Left renal cortex interstitium (tissue), 4 donors: ENCODE results near the gene SLC25A21. TPM values are rescaled to one million over a fixed set of nuclear protein-coding genes. Genes with fewer than 3 reads are reported as not detected.
"Not testable (repeated sequence)": the region's sequence is repeated elsewhere in the genome, so short reads cannot be mapped to it uniquely, and the experiment has no call there.

Source experiments
- DNase-seq, 4 donors: peaks; one replicate each; pipeline ENCODE4 v3.0.0-alpha.2; 2013; ENCODE audit warnings: low read depth in 4 of 4, low spot score in 2 of 4, missing footprints in 1 of 4
- polyA plus RNA-seq, 4 donors: library from polyadenylated mRNA; unstranded; fragments of 120-200 nt; gene quantifications; one replicate each; pipeline ENCODE4 v1.2.1, GENCODE V29; 2013; ENCODE audit not compliant: insufficient read length in 4 of 4

Gene SLC25A21
- polyA plus RNA-seq, result 1 to 10 TPM; 2.3 to 4.4 (median 3.3) TPM

DNA sequence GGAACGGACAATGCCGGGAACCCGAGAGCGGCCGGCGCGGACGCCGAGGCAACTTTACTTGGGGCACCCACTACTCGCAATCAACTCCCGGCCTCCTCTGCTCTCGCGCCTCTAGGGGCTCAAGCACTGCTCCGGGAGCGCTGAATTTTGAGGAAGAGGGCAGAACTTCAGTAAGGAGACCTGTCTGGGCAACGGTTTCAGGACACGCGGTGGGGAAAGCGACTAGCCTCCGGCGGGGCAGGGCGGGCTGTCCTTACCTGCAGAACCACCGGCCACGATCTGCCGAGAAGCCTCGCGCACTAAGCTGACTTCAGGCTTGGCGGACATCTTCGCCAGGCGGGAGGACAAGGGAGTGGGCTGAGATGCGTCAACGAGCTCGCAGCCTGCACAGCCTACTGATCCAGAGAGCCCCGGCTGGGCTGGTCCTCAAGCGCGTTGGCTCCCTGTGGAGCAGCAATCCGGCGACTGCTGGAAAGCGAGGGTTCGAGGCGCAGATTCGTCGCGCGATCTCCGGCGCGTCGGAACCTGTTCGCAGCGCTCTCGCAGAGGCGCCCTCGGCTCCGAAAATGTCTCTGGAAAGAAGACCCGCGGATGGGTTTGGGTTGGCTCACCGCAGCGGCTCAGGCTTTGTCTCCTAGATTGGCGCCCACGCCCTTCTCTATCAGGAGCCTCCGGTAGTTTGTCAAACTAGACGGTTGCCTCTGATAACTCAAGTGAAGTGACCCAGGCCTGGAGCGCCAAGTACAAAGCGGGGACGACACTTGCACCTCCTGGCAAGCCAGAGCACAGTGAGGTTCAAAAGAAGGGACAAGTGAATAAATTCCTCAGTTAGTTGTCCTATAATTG lies at the start of gene SLC25A21:
Gene SLC25A21, minus strand, starts transcription at position 583 of the 846 bp plus-strand sequence.
- DNase-seq, result peak; percentile 65 to 87 (median 77)

DNA sequence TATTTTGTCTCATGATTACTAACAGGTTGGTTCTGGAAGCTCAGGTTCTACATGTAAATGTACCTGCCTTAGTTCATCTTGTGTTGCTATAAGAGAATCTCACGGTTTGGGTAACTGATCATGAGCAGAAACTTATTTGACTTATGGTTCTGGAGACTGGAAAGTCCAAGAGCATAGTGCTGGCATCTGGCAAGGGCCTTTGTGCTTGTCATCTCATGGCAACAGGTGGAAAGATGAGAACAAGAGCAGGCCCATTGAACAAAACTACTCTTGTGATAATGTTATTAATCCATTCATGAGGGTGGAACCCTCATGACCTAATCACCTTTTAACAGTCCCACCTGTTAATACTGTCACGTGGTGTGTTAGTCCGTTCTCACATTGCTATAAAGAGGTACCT lies 48.7 kb upstream of the SLC25A21 start:
- DNase-seq, result no peak

DNA sequence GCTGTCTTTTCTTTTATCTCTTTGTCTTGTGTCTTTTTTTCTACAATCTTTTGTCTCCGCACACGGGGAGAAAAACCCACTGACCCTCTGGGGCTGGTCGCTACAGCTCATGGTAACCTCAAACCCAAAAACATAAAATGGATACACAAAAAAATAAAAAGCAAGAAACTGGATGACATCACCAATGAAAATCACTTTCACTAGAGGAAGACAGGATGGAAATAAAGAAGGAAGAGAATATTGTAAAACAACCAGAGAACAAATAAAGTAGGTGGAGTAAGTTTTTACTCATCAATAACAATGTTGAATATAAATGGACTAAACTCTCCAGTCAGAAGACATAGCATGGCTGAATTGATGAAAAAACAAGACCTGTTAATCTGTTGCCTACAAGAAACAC lies 42.9 kb upstream of the SLC25A21 start:
- no peak for DNase-seq

DNA sequence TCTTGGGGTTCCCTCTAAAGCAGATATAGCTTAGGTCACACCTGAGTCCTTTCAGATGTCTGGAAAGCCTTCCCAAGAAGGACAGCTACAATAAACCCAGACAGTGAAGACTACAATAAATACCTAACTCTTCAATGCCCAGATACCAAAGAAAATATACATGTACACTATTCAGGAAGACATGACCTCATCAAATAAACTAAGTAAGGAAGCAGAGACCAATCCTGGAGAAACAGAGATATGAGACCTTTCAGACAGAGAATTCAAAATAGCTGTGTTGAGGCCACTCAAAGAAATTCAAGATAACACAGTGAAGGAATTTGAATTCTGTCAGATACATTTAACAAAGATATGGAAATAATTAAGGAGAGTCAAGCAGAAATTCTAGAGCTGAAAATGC lies 40.6 kb upstream of the SLC25A21 start:
- DNase-seq, result no peak

DNA sequence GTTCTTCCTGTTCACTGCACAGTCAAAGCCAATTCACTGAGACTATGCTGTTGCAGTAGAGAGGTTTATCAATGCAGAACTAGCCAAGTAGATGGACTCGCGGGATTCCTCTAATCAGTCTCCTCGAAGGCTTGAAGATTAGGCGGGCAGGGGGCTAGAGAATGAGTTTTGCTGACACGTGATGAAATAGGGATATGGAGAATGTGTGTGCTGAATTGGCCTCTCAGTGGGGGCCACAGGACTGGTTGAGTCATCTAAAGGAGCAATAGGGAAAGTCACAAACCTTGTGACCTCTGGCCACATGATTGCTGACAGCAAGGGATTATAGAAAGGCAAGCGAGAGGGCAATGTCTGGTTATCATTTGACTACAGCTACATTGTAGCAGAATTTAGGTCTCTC lies 38.0 kb upstream of the SLC25A21 start:
- DNase-seq, result no peak

DNA sequence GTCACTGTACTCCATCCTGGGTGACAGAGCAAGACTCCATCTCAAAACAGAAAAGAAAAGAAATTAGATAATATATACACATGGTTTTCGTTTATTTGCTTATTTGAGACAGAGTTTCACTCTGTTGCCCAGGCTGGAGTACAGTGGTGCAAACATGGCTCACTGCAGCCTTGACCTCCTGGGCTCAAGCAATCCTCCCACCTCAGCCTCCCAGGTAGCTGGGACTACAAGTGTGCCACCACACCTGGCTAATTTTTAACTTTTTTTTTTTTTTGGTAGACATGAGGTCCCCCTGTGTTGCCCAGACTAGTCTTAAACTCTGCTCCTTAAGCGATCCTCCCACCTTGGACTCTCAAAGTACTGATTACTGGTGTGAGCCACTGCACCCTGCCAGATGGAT lies 37.2 kb upstream of the SLC25A21 start:
- DNase-seq, result not testable (repeated sequence)

DNA sequence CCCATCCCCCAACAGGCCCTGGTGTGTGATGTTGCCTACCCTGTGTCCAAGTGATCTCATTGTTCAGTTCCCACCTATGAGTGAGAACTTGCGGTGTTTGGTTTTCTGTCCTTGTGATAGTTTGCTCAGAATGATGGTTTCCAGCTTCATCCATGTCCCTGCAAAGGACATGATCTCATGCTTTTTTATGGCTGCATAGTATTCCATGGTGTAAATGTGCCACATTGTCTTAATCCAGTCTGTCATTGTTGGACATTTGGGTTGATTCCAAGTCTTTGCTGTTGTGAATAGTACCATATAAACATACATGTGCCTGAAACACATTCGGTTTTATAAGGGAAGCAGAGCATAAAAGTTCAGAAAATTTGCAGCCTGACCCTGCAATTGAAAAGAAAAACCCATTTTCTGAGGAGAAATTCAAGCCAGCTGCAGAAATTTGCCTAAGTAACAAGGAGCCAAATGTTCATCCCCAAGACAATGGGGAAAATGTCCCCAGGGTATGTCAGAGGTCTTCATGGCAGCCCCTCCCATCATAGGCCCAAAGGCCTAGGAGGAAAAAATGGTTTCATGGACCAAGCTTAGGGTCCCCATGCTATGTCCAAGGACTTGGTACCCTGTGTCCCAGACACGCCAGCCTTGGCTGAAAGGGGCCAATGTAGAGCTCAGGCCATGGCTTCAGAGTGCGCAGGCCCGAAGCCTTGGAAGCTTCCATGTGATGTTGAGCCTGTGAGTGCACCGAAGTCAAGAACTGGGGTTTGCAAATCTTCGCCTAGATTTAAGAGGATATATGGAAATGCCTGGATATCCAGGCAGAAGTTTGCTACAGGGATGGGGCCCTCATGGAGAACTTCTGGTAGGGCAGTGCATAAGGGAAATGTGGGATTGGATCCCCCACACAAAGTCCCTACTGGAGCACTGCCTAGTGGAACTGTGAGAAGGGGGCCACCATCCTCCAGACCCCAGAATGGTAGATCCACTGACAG lies 33.5 kb upstream of the SLC25A21 start:
- DNase-seq, result not testable (repeated sequence)

DNA sequence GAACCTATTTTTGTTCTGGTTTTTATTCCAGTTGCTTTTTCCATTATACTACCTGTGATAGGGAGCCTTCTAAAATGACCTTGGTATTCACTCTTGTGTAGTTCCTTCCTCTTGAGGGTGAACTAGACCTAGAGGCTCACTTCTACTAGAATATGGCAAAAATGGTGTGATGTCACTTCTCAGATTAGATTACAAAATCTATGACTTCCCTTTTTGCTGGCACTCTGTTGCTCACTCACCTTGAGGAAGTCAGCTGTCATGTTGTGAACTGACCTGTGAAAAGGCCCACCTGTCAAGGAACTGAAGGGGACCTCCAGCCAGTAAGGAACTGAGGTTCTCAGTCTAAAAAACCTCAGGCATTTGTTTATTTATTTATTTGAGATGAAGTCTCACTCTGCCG lies 31.0 kb upstream of the SLC25A21 start:
- no peak for DNase-seq

DNA sequence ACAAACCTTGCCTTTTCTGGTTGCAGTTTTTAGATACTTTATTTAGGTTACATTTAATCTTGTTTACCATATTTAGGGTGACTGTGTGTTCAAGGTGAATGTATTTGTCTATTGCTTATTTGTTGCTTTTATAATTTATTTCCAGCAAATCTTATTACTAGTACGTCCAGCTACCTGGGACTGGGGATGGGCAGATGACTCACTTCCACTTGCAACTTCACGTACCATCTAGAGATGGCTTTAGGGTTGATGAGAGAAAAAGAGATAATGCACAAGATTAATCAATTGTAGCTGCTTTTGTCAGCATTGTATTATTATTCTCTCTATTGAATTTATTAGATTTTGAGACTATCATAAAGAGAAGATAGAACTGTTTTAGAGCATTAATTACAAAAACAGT lies 30.4 kb upstream of the SLC25A21 start:
- DNase-seq, result no peak

DNA sequence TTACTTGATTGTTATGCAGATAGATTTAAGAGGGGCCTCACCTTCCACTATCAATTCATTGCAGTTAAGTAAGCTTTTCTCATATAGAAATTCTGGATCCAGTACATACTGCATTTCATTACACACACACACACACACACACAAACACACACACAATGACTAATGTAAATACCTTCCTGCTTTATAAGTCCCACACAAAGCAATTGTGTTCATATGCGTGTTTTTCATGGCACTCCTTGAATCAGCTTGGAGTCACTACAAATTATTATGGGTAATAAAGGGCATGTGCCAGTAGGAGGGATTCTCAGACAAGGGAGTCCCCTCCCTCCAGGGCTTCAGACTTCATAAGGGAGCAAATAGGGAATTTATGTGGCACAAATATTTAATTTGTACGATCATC lies 29.9 kb upstream of the SLC25A21 start:
- DNase-seq, result no peak

DNA sequence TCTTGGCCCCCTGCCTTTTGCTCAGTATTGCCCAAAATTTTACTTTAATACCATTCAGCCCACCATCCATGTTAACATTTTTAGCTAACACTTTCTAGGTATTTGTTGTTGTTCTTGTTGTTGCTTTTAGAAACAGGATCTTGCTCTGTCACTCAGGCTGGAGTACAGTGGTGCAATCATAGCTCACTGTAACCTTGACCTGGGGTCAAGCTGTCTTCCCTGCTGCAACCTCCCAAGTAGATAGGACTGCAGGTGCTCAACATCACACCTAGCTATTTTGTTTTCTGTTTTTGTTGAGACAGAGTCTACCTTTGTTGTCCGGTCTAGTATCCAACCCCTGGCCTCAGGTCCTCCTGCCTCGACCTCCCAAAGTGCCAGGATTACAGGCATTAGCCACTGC lies 29.3 kb upstream of the SLC25A21 start:
- no peak for DNase-seq

DNA sequence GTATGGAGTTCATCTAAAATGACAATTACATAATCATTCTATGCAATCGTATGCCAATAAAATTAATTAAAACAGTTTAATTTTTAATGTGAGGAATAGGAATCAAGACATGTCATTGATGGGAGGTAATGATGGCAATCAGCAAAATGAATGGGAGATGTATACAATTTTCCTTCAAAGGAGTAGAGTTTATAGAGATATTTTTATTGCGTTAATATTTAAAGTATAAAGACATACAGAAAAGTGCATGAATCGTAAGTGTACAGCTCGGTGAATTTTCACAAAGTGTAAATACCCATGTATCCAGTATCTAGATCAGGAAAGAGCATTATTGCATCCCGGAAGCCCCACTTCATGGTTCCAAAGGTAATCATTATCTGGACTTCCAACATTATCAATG lies 26.5 kb upstream of the SLC25A21 start:
- no peak for DNase-seq

DNA sequence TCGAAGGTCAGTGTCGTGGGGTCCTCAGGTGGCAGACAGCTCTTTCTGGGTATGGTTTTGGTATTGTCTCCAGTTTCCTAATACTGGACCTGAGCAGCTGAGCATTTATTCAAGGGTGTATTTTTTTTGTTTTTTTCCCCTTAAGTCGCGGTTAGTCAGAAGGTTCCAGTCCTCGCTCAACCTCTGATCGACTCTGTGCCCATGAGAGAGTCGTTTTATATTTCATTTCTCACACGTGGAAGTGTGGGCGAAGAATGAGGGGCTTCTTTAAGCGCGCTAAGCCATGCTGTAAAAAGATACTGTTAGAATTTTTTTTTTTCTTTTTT lies 25.8 kb upstream of the SLC25A21 start:
- DNase-seq, result peak in 2 of 4 donors; percentile 21 to 45

DNA sequence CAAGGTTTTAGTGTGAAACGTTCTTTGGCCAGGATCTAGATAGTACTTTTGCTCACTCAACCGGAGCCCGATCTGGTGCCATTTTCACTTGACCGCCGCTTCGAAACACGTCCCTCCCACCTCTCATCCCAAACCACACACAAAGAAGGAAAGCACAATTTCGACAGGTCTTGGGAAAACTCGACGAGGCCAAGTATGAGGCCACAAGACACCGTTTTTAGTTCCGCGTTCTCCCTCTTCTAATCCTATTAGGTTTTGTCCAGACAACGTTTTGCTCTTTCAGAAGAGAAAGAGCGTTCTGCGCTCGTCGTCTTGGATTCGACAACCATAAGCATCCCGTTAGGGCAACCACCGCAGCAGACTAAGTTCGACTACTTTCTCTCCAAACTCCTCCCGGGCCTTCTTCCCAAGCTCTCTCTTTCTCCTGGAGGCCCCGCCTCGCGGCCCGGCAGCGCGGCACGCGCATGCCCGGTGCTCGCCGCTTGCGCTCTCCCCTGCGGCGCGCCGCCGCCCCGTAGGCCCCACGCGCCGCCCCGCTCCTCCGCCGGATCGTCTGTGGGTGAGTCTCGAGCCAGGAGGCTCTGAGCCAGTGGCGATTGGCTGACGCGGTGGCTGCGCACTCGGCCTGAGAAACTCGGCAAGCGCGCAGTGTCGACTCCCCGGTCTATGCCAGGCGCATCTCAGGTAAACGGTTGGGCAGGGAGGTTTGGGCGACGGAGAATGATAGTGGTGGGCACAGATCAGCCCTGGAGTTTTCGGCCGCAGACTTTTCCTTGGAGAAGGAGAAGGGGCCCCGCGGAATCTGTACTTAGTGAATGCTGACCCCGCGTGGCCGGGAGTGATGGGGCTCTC lies 25.2 kb upstream of the SLC25A21 start, which contains the start of gene MIPOL1:
Gene MIPOL1, plus strand, starts transcription at position 517 of the 852 bp plus-strand sequence. CDS start 49,952 bp downstream, outside the sequence.
- DNase-seq, result peak; percentile 63 to 89 (median 78)

DNA sequence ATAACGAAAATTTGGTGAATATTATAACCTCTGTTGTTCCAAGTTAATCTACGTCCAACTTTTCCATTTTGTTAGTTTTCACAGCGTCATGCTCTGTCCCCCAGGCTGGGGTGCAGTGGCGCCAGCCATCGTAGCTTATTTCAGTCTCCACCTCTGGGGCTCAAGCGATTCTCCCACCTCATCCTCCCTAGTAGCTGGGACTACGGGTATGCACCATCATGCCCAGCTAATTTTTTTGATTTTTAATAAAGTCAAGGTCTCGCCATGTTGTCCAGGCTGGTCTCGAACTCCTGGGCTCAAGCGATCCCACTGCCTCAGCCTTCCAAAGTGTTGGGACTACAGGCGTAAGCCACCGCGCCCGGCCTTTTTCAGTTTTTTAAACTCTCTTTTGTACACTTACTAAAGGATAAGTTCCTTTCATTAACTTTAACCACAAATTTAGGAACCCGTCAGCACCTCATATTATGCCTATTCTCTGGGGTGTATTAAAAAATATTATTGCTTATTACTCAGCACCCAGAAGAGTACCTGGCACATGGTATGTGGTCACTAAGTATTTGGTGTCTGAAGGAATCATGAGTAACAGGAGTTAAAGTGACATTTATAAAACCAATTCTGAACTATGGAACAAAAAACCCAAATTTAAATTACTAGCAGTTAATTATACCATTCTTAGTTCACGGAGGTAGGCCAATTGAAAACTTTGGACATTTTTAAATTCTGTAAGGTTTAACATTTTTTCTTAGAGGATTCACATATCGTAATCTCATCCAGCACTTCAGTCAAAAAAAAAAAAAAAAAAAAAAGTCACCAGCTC lies 24.4 kb upstream of the SLC25A21 start:
- DNase-seq, result no peak

DNA sequence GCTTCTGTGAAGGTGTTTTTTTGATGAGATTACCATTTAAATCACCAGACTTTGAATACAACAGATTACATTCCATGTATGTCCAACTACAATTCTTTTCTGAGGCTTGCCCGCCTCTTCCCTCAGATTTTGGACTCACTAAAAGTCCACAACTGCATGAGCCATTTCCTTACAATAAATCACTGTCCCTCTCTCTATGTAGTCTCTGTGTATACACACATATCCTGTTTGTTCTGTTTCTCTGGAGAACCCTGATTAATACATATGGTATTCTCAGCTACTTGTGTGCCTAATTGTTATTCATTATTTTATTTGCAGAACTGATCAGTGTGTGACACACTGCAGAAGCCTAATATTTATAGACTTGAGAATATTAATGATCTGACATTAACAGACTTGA lies 22.9 kb upstream of the SLC25A21 start:
- DNase-seq, result no peak

DNA sequence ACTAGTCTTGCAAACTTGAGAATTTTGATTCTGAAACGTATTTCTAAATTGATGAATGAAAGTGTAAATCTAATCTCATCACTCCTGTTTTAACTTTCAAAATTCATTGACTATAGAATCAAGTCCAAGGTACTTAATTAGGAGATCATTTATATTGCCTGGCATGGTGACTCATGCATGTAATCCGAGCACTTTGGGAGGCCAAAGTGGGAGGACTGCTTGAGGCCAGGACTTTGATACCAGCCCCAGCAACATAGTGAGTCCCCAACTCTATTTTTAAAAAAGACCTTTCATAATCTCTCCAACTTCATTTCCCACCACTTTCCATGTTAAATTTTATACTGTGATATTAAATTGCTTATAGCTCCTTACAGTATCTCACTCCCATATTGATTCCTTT lies 22.3 kb upstream of the SLC25A21 start:
- DNase-seq, result no peak

DNA sequence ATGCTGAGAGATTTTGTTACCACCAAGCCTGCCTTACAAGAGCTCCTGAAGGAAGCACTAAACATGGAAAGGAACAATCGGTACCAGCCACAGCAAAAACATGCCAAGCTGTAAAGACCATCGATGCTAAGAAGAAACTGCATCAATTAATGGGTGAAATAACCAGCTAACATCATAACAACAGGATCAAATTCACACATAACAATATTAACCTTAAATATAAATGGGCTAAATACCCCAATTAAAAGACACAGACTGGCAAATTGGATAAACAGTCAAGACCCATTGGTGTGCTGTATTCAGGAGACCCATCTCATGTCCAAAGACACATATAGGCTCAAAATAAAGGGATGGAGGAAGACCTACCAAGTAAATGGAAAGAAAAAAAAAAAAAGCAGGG lies 17.3 kb upstream of the SLC25A21 start:
- DNase-seq, result not testable (repeated sequence)

DNA sequence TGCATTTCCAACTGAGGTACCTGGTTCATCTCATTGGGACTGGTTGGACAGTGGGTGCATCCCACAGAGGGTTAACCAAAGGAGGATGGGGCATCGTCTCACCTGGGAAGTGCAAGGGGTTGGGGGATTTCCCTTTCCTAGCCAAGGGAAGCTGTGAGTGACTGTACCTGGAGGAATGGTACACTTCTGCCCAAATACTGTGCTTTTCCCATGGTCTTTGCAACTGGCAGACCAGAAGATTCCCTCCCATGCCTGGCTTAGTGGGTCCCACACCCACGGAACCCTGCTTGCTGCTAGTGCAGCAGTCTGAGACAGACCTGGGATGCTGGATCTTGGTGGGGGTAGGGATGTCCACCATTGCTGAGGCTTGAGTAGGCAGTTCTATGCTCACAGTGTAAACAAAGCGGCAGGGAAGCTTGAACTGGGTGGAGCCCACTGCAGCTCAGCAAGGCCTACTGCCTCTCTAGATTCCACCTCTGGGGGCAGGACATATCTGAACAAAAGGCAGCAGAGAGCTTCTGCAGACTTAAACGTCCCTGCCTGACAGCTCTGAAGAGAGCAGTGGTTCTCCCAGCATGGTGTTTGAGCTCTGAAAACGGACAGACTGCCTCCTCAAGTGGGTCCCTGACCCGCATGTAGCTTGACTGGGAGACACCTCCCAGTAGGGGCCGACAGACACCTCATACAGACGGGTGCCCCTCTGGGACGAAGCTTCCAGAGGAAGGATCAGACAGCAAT lies 15.6 kb upstream of the SLC25A21 start:
- not testable (repeated sequence) for DNase-seq
